ENCODE results near the gene PCDHB8.
A peak's percentile ranks its signal among the peaks of the same experiment; 100 is the strongest.
"Not testable (repeated sequence)": the region's sequence is repeated elsewhere in the genome, so short reads cannot be mapped to it uniquely, and the experiment has no call there.

PCDHB8 gene

DNA sequence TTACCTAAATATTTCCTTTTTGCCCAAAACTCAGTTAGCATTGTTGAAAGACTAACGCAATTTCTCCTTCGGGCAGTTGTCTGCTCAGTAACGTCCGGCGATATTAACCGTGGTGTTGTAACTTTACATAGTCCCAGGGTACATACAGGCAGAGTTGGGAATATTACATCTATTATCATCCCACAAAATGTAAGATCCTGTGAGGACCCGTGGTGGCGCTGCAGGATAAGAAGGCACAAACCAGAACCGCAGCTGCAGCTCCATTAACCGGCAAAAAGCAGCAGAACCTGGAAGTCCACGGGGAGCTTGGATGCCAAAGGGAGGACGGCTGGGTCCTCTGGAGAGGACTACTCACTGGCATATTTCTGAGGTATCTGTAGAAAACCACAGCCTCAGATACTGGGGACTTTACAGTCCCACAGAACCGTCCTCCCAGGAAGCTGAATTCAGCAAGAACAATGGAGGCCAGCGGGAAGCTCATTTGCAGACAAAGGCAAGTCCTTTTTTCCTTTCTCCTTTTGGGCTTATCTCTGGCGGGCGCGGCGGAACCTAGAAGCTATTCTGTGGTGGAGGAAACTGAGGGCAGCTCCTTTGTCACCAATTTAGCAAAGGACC, at the start of gene PCDHB8:
PCDHB8 (plus strand) TSS at position 214 of the 615 bp plus-strand sequence; CDS start at position 459, 245 bp downstream.
- DNase-seq: not testable (repeated sequence)

DNA sequence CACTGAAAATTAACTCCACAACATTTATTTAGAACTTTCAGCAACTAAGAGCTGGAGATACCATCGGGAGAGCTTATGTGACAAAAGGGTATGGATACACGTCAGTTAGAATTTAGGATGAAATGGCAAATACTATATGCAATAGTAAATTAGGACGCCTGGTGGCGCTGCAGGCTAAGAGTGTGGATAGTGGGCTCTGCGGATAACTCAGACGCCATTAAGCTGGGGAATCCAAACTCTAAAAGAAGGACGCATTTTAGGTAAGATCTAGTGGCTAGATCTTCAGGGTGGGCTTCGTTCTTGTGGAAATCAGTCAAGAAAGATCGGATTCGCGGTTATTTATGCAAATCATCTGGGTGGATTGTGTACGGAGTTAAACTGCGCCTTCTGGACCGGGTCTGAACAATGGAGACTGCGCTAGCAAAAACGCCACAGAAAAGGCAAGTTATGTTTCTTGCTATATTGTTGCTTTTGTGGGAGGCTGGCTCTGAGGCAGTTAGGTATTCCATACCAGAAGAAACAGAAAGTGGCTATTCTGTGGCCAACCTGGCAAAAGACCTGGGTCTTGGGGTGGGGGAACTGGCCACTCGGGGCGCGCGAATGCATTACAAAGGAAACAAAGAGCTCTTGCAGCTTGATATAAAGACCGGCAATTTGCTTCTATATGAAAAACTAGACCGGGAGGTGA, 42.4 kb upstream of the PCDHB8 start, which contains the start of gene PCDHB5:
PCDHB5 (plus strand) TSS at position 177 of the 688 bp plus-strand sequence; CDS start at position 406, 229 bp downstream.
- peak; percentile 39 for DNase-seq

DNA sequence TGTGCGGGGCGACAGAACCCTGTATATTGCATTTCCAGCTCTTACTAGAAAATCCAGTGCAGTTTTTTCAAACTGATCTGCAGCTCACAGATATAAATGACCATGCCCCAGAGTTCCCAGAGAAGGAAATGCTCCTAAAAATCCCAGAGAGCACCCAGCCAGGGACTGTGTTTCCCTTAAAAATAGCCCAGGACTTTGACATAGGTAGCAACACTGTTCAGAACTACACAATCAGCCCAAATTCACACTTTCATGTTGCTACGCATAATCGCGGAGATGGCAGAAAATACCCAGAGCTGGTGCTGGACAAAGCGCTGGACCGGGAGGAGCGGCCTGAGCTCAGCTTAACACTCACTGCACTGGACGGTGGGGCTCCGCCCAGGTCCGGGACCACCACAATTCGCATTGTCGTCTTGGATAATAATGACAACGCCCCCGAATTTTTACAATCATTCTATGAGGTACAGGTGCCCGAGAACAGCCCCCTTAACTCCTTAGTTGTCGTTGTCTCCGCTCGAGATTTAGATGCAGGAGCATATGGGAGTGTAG, 41.8 kb upstream of the PCDHB8 start:
- DNase-seq: no peak

DNA sequence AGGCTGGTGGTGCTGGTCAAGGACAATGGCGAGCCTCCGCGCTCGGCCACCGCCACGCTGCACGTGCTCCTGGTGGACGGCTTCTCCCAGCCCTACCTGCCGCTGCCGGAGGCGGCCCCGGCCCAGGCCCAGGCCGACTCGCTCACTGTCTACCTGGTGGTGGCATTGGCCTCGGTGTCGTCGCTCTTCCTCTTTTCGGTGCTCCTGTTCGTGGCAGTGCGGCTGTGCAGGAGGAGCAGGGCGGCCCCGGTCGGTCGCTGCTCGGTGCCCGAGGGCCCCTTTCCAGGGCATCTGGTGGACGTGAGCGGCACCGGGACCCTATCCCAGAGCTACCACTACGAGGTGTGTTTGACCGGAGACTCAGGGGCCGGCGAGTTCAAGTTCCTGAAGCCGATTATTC, 40.2 kb upstream of the PCDHB8 start:
- DNase-seq: not testable (repeated sequence)

DNA sequence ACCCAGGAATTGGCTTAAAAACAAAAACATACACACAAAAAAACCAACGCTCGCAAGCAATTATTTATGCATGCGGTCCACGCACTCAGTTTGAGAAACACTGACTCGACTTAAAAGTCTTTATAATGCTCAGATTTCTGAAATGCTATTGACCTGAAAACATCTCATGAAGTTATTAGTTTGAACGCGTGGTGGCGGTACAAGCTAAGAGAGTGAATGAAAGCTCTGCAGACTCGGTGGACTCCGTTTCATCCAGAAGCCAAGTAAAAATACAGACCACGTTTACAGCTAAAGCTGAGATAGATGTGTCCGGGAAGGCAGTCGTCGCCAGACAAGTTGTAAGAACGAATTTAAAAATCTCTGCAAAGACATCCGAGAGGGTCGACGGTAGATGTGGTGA, 27.8 kb upstream of the PCDHB8 start, which contains the start of gene PCDHB6:
PCDHB6 (plus strand) TSS at position 246 of the 400 bp plus-strand sequence. CDS start 201 bp downstream, outside the sequence.
- DNase-seq: no peak

DNA sequence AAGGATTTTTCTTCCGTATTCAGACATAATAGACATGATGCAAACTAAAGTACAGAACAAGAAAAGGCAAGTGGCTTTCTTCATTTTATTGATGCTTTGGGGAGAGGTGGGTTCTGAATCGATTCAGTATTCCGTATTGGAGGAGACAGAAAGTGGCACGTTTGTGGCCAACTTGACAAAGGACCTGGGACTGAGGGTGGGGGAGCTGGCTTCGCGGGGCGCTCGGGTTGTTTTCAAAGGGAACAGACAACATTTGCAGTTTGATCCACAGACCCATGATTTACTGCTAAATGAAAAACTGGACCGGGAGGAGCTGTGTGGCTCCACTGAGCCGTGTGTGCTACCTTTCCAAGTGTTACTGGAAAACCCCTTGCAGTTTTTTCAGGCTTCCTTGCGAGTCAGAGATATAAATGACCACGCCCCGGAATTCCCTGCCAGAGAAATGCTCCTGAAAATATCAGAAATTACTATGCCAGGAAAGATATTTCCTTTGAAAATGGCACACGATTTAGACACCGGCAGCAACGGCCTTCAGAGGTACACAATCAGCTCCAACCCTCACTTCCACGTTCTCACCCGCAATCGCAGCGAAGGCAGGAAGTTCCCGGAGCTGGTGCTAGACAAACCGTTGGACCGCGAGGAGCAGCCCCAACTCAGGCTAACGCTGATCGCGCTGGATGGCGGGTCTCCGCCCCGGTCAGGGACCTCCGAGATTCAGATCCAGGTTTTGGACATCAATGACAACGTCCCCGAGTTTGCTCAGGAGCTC, 27.2 kb upstream of the PCDHB8 start:
- peak; percentile 5 for DNase-seq

DNA sequence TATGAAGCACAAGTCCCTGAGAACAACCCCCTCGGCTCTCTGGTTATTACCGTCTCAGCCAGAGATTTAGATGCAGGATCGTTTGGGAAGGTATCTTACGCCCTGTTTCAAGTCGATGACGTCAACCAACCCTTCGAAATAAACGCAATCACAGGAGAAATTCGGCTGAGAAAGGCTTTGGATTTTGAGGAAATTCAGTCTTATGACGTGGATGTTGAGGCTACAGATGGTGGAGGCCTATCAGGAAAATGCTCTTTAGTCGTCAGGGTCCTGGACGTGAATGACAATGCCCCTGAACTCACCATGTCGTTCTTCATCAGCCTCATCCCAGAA, 26.6 kb upstream of the PCDHB8 start:
- DNase-seq: no peak

DNA sequence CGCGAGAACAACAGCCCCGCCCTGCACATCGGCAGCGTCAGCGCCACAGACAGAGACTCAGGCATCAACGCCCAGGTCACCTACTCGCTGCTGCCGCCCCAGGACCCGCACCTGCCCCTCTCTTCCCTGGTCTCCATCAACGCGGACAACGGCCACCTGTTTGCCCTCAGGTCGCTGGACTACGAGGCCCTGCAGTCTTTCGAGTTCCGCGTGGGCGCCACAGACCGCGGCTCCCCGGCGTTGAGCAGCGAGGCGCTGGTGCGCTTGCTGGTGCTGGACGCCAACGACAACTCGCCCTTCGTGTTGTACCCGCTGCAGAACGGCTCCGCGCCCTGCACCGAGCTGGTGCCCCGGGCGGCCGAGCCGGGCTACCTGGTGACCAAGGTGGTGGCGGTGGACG, 26.0 kb upstream of the PCDHB8 start:
- not testable (repeated sequence) for DNase-seq

DNA sequence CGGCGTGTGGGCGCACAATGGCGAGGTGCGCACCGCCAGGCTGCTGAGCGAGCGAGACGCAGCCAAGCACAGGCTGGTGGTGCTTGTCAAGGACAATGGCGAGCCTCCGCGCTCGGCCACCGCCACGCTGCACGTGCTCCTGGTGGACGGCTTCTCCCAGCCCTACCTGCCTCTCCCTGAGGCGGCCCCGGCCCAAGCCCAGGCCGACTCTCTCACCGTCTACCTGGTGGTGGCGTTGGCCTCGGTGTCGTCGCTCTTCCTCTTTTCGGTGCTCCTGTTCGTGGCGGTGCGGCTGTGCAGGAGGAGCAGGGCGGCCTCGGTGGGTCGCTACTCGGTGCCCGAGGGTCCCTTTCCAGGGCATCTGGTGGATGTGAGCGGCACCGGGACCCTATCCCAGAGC, 25.5 kb upstream of the PCDHB8 start:
- DNase-seq: not testable (repeated sequence)

DNA sequence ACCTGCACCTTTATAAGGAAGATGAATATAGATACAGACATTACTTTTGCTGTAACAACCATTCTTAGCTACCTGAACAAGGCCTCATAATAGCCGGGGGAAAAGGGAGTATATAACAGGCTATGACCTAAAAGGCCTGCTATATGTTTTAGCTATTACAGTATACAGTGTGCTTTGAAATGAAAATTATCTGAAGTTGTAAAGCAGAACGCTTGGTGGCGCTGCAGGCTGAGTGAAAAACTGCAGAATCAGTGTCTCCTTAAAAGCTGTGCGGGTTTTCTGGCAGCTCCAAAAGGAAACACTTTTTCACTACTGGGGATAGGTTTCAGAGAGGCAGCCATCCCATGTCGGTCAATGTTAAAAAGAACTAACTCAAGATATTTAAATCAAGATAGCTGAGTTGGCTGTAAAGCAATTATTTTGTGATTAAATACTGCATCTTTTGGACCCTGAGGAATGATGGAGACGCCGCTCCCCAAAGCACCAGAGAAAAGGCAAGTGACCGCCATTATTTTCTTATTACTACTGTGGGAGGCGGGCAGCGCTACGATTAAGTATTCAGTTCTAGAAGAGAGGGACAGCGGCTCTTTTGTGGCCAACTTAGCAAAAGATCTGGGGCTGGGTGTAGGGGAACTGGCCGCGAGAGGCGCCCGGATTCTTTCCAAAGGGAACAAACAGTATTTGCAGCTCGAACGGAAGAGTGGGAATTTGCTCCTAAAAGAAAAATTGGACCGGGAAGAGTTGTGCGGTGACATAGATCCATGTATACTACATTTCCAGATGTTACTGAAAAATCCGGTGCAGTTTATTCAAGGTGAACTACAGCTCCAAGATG, 21.8 kb upstream of the PCDHB8 start:
- peak; percentile 3 for DNase-seq

DNA sequence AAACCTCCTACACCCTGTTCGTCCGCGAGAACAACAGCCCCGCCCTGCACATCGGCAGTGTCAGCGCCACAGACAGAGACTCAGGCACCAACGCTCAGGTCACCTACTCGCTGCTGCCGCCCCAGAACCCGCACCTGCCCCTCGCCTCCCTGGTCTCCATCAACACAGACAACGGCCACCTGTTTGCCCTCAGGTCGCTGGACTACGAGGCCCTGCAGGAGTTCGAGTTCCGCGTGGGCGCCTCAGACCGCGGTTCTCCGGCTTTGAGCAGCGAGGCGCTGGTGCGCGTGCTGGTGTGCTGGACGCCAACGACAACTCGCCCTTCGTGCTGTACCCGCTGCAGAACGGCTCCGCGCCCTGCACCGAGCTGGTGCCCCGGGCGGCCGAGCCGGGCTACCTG, 20.2 kb upstream of the PCDHB8 start:
- not testable (repeated sequence) for DNase-seq

DNA sequence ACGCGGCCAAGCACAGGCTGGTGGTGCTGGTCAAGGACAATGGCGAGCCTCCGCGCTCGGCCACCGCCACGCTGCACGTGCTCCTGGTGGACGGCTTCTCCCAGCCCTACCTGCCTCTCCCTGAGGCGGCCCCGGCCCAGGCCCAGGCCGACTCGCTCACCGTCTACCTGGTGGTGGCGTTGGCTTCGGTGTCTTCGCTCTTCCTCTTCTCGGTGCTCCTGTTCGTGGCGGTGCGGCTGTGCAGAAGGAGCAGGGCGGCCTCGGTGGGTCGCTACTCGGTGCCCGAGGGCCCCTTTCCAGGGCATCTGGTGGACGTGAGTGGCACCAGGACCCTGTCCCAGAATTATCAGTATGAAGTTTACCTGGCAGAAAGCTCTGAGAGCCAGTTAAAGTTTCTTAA, 19.7 kb upstream of the PCDHB8 start:
- not testable (repeated sequence) for DNase-seq

DNA sequence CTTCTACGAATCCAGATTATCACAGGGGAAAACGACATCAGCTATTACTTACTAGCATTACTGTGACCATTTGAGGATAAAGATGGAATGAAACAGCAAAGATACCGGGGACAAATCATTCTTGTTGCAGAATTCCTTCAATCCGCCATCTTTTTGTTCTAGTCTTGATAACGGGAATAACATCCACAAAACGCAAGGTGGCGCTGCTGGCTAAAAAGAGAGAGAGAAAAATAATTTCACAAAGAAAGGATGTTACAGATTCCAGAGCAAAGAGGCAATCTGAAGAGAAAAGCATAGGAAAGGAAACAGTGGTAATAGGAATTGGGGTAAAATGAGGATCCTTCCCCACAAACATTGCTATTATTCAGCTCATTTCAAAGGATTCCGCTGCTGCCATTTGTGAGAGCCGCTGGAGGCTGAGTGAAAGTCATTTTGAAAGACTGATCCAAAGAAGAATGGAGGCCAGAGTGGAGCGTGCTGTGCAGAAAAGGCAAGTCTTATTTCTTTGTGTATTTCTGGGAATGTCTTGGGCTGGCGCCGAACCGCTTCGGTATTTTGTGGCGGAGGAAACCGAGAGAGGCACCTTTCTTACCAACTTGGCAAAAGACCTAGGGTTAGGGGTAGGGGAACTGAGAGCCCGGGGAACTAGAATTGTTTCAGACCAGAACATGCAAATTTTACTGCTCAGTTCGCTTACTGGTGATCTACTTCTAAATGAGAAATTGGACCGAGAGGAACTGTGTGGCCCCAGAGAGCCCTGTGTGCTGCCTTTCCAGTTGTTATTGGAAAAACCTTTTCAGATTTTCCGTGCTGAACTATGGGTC, 5.0 kb upstream of the PCDHB8 start, which contains the start of gene PCDHB7:
PCDHB7 (plus strand) TSS at position 264 of the 824 bp plus-strand sequence; CDS start at position 456, 192 bp downstream.
- peak; percentile 15 for DNase-seq

DNA sequence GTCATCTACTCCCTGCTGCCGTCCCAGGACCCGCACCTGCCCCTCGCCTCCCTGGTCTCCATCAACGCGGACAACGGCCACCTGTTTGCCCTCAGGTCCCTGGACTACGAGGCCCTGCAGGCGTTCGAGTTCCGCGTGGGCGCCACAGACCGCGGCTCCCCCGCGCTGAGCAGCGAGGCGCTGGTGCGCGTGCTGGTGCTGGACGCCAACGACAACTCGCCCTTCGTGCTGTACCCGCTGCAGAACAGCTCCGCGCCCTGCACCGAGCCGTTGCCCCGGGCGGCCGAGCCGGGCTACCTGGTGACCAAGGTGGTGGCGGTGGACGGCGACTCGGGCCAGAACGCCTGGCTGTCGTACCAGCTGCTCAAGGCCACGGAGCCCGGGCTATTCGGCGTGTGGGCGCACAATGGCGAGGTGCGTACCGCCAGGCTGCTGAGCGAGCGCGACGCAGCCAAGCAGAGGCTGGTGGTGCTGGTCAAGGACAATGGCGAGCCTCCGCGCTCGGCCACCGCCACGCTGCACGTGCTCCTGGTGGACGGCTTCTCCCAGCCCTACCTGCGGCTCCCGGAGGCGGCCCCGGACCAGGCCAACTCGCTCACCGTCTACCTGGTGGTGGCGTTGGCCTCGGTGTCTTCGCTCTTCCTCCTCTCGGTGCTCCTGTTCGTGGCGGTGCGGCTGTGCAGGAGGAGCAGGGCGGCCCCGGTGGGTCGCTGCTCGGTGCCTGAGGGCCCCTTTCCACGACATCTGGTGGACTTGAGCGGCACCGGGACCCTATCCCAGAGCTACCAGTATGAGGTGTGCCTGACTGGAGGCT, 3.1 kb upstream of the PCDHB8 start:
- DNase-seq: not testable (repeated sequence)

DNA sequence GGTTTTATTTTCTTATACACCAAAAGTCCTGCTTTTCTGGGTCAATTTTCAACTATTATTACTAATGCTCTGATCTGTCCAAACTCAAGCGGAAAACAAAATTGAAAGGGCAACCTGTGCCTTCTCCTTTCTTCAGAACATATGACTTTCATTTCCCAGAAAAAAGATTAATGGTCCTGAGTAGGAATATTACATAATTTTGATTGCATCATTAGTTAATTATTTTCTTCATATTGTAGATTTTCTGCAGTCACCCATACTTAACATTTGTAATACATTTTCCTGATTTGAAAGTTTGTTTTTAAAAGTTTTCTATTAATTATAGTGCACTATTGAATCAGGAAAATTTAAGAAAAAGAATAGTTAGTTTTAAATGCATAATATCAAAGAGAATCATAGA, 1.7 kb upstream of the PCDHB8 start:
- no peak for DNase-seq

DNA sequence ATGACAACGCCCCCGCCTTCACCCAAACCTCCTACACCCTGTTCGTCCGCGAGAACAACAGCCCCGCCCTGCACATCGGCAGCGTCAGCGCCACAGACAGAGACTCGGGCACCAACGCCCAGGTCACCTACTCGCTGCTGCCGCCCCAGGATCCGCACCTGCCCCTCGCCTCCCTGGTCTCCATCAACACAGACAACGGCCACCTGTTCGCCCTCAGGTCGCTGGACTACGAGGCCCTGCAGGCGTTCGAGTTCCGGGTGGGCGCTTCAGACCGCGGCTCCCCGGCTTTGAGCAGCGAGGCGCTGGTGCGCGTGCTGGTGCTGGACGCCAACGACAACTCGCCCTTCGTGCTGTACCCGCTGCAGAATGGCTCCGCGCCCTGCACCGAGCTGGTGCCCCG, 1.8 kb downstream of the PCDHB8 start:
- DNase-seq: not testable (repeated sequence)

DNA sequence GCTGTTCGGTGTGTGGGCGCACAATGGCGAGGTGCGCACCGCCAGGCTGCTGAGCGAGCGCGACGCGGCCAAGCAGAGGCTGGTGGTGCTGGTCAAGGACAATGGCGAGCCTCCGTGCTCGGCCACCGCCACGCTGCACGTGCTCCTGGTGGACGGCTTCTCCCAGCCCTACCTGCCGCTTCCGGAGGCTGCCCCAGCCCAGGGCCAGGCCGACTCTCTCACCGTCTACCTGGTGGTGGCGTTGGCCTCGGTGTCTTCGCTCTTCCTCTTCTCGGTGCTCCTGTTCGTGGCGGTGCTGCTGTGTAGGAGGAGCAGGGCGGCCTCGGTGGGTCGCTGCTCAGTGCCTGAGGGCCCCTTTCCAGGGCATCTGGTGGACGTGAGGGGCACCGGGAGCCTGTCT, 2.3 kb downstream of the PCDHB8 start:
- DNase-seq: not testable (repeated sequence)

DNA sequence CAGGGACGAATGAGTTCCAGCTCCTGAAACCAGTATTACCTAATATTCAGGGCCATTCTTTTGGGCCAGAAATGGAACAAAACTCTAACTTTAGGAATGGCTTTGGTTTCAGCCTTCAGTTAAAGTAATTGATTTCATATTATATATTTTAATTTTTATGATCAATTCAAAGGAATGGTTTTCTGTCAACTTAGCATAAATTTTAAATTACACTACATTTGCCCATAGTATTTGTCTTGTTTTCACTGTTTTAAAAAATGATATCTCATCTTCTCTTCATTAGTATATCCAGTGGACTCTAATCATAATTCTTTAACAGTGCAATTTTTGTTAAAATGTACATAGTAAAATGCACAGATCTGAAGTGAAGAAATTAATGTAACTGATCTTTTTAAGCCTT, 2.7 kb downstream of the PCDHB8 start:
- DNase-seq: no peak

DNA sequence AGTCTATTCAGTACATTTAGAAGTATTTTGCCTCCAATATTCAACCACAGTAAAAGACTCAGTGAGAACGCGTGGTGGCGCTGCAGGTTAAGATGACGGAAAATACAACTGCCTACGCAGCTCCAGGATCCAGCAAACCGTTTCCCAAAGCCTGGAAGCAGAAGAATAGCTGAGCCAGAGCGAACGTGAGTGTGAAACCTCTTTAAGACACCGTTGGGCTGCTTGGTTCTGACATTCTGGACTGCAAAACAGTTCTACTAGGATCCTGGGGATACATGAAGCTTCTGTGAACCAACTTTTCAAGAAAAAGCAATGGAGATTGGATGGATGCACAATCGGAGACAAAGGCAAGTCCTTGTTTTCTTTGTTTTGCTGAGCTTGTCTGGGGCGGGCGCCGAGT, 4.7 kb downstream of the PCDHB8 start, which contains the start of gene PCDHB16:
PCDHB16 (plus strand) TSS at position 140 of the 400 bp plus-strand sequence; CDS start at position 313, 173 bp downstream.
- DNase-seq: peak; percentile 28
